ENCODE measurements around the gene RPP38.

RPP38 gene

GRCh38 chr10:15152556-15152955, 55.4 kb downstream of the RPP38 start:
- no peak for DNase-seq (ENCODE audit: low read depth)

Measured in stimulated activated CD8-positive, alpha-beta memory T cell treated with anti-CD3 and anti-CD28 coated beads, Interleukin-12 subunit alpha, Interleukin-12 subunit beta, amount 100 ng/mL, for 1 hour (primary cell).